ENCODE measurements around the gene ZNF740.
"Not testable (repeated sequence)": the region's sequence is repeated elsewhere in the genome, so short reads cannot be mapped to it uniquely, and the experiment has no call there.

DNA sequence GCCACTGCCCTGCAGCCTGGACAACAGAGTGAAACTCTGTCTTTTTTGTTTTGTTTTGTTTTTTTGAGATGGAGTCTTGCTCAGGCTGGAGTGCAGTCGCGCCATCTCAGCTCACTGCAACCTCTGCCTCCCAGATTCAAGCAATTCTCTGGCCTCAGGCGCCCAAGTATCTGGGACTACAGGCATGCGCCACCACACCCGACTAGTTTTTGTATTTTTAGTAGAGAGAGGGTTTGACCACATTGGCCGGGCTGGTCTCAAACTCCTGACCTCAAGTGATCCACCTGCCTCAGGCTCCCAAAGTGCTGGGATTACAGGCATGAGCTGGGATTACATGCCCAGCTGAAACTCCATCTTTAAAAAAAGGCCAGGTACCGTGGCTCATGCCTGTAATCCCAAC lies 21.8 kb downstream of the ZNF740 start:
- TF ChIP-seq, protein P1, sequence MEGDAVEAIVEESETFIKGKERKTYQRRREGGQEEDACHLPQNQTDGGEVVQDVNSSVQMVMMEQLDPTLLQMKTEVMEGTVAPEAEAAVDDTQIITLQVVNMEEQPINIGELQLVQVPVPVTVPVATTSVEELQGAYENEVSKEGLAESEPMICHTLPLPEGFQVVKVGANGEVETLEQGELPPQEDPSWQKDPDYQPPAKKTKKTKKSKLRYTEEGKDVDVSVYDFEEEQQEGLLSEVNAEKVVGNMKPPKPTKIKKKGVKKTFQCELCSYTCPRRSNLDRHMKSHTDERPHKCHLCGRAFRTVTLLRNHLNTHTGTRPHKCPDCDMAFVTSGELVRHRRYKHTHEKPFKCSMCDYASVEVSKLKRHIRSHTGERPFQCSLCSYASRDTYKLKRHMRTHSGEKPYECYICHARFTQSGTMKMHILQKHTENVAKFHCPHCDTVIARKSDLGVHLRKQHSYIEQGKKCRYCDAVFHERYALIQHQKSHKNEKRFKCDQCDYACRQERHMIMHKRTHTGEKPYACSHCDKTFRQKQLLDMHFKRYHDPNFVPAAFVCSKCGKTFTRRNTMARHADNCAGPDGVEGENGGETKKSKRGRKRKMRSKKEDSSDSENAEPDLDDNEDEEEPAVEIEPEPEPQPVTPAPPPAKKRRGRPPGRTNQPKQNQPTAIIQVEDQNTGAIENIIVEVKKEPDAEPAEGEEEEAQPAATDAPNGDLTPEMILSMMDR (IDR thresholded peaks at IDR 0.05): not testable (repeated sequence)
- not testable (repeated sequence) for TF ChIP-seq POLR2A (IDR thresholded peaks at IDR 0.05)

Measured in esophagus squamous epithelium (tissue), 4 donors.